GM19035 (cell line): Measurements from ENCODE around the gene GPX3.

Experiments used
- ATAC-seq: cut with Tn5 transposase; IDR thresholded peaks from one replicate; pipeline ENCODE4 v1.9.1; 2021; ENCODE audit not compliant: unreplicated experiment

Gene GPX3

GRCh38 chr5:151056379-151057325 lies 36.3 kb downstream of the GPX3 start:
- ATAC-seq = no peak

GRCh38 chr5:151058301-151058700 lies 37.9 kb downstream of the GPX3 start:
- no peak for ATAC-seq

GRCh38 chr5:151058891-151059489 lies 38.6 kb downstream of the GPX3 start:
- ATAC-seq = no peak

GRCh38 chr5:151060742-151061141 lies 40.4 kb downstream of the GPX3 start:
- no peak for ATAC-seq

- ATAC-seq = no peak
These were observed 42.2 kb downstream of the GPX3 start for GRCh38 chr5:151062405-151063141.

- no peak for ATAC-seq
These were observed 43.0 kb downstream of the GPX3 start for GRCh38 chr5:151063142-151063989.

GRCh38 chr5:151064916-151065499 lies 44.6 kb downstream of the GPX3 start:
- no peak for ATAC-seq

- no peak for ATAC-seq
These were observed 45.2 kb downstream of the GPX3 start for GRCh38 chr5:151065609-151066008.

GRCh38 chr5:151066920-151067319 lies 46.5 kb downstream of the GPX3 start:
- ATAC-seq = no peak

GRCh38 chr5:151067632-151068432 lies 47.4 kb downstream of the GPX3 start:
- ATAC-seq = no peak

- peak; percentile 47 for ATAC-seq
These were observed 48.2 kb downstream of the GPX3 start for GRCh38 chr5:151068433-151069197.

GRCh38 chr5:151070449-151070848 lies 50.1 kb downstream of the GPX3 start:
- no peak for ATAC-seq

- no peak for ATAC-seq
These were observed 50.6 kb downstream of the GPX3 start for GRCh38 chr5:151071021-151071420.

- ATAC-seq = no peak
These were observed 51.6 kb downstream of the GPX3 start for GRCh38 chr5:151071848-151072629.

- ATAC-seq = no peak
These were observed 52.2 kb downstream of the GPX3 start for GRCh38 chr5:151072630-151073025.

- ATAC-seq = no peak
These were observed 52.9 kb downstream of the GPX3 start for GRCh38 chr5:151073280-151073679.

GRCh38 chr5:151074557-151074956 lies 54.2 kb downstream of the GPX3 start:
- ATAC-seq = no peak

GRCh38 chr5:151075698-151076331 lies 55.4 kb downstream of the GPX3 start:
- no peak for ATAC-seq
